ENCODE data around the gene PRDX3.

The PRDX3 gene

GRCh38 chr10:119165171-119166117 lies 13.2 kb downstream of the PRDX3 start, which contains the start of gene SFXN4:
Gene SFXN4, minus strand, starts transcription at chr10:119165714. Its CDS starts 67 bp downstream, at chr10:119165647.
- Histone ChIP-seq H3K4me1 (ENCODE audit: insufficient read depth, low read length) (peaks cover 45% of the 10 kb centered on the region), H3K4me2 (ENCODE audit: insufficient read depth, low read length) (peak within 1 kb of the TSS; percentile 83), H3K79me2 (ENCODE audit: insufficient read depth, low read length) (peaks cover 32% of the 10 kb centered on the region), H3K27ac (ENCODE audit: low read length) (peak within 1 kb of the TSS; percentile 86), H4K20me1 (ENCODE audit: insufficient read depth, low read length) (no peaks in the 10 kb centered on the region), H3K9me3 (ENCODE audit: insufficient read depth, low read length, severe bottlenecking) (no peaks in the 10 kb centered on the region), H3K4me3 (ENCODE audit: low read depth in 1 of 2, low read length in 2 of 2) (peak within 1 kb of the TSS; percentile 41 to 75), H2AFZ (ENCODE audit: low read depth, low read length) (peak within 1 kb of the TSS; percentile 84), H3K27me3 (ENCODE audit: insufficient read depth, low read length, poor library complexity) (no peaks in the 10 kb centered on the region), H3K36me3 (ENCODE audit: insufficient read depth, low read length) (peaks cover 70% of the 10 kb centered on the region), H3K9ac (ENCODE audit: low read depth, low read length) (peak within 1 kb of the TSS; percentile 82)
- DNase-seq (peak; percentile 81), ATAC-seq (ENCODE audit: insufficient read depth, low read depth) (peak; percentile 84)
- TF ChIP-seq EZH2 (IDR thresholded peaks at IDR 0.05; ENCODE audit: borderline replicate concordance, low read depth, low read length, severe bottlenecking) (no peak), CTCF (IDR thresholded peaks at IDR 0.05; ENCODE audit: borderline replicate concordance, extremely low read depth, low read length, poor library complexity, severe bottlenecking) (no peak)

DNA sequence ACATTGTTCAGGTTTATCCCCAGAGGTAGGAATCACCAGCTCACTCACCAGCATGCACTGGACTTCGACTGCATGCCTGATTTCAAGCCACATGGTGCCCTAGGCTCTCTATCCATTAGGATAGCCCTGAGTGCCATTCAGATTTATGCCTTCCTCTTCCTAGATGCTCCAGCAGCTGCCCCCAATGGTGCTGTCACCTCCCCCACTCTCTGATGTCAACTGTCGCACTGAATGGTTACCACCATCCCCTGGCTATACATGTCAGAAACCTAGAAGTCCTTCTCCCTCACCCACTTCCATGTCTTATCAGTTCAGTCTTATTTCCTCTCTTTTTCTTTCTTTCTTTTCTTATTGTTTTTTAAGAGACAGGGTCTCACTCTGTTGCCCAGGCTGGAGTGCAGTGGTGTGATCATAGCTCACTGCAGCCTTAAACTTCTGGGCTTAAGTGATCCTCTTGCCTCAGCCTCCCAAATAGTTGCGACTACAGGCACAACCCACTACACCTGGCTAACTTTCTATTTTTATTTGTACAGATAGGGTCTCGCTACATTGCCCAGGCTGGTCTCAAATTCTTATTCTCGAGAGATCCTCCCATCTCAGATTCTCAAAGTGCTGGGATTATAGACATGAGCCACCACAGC lies 16.0 kb downstream of the PRDX3 start:
- no peak for TF ChIP-seq EZH2 (IDR thresholded peaks at IDR 0.05; ENCODE audit: borderline replicate concordance, low read depth, low read length, severe bottlenecking)
- TF ChIP-seq CTCF (IDR thresholded peaks at IDR 0.05; ENCODE audit: borderline replicate concordance, extremely low read depth, low read length, poor library complexity, severe bottlenecking): no peak
- Histone ChIP-seq H3K9me3 (ENCODE audit: insufficient read depth, low read length, severe bottlenecking) (no peaks in the 10 kb centered on the region), H3K4me2 (ENCODE audit: insufficient read depth, low read length) (no peak overlapping the region), H3K4me1 (ENCODE audit: insufficient read depth, low read length) (peaks cover 45% of the 10 kb centered on the region), H3K36me3 (ENCODE audit: insufficient read depth, low read length) (peaks cover 66% of the 10 kb centered on the region), H3K27ac (ENCODE audit: low read length) (no peak overlapping the region), H3K27me3 (ENCODE audit: insufficient read depth, low read length, poor library complexity) (no peaks in the 10 kb centered on the region), H3K4me3 (ENCODE audit: low read depth in 1 of 2, low read length in 2 of 2) (no peak overlapping the region), H3K79me2 (ENCODE audit: insufficient read depth, low read length) (peaks cover 32% of the 10 kb centered on the region), H4K20me1 (ENCODE audit: insufficient read depth, low read length) (no peaks in the 10 kb centered on the region), H3K9ac (ENCODE audit: low read depth, low read length) (no peak overlapping the region), H2AFZ (ENCODE audit: low read depth, low read length) (no peak overlapping the region)
- DNase-seq (no peak), ATAC-seq (ENCODE audit: insufficient read depth, low read depth) (no peak)

DNA sequence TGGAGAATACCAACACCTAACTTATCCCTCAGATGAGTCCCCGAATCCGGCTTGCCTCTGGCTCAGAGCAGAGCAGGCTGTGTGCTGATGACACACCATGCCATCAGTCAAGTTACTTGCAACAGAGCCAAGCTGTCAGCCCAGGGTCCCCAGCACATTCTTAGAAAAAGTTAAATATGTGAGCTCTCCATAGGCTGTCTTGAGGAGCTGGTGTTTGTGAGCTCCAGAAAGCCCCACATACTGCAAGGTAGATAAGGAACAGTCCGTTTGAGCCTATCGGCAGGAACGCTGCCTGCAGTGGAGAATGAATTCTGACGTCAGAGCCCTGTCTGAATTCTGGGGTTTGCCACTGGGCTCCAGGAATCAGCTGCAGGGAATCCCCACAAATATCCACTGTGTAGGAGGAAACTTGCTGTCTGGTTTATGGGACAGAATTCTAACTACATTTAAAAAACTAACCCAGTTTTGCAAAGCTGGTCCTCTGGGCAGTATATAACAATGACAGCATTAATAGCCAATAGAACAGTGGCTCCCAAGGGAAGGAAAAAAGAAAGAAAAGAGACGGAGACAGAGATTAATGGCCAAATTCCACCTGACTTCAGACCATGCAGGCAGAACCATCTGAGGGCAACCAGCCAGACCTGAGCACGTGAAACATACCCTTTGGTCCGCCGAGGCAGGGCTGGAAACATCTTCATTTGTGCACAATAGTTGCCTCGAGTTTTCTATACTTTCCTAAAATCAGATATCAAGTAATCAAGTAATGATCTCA lies 16.7 kb downstream of the PRDX3 start:
- Histone ChIP-seq H4K20me1 (ENCODE audit: insufficient read depth, low read length) (no peaks in the 10 kb centered on the region), H3K4me1 (ENCODE audit: insufficient read depth, low read length) (peaks cover 39% of the 10 kb centered on the region), H2AFZ (ENCODE audit: low read depth, low read length) (no peak overlapping the region), H3K36me3 (ENCODE audit: insufficient read depth, low read length) (peaks cover 62% of the 10 kb centered on the region), H3K9ac (ENCODE audit: low read depth, low read length) (no peak overlapping the region), H3K27me3 (ENCODE audit: insufficient read depth, low read length, poor library complexity) (no peaks in the 10 kb centered on the region), H3K9me3 (ENCODE audit: insufficient read depth, low read length, severe bottlenecking) (no peaks in the 10 kb centered on the region), H3K79me2 (ENCODE audit: insufficient read depth, low read length) (peaks cover 32% of the 10 kb centered on the region), H3K27ac (ENCODE audit: low read length) (0 out of 2 replicates have a peak overlapping the region, but pooled peaks have one; percentile 49), H3K4me3 (ENCODE audit: low read depth in 1 of 2, low read length in 2 of 2) (no peak overlapping the region), H3K4me2 (ENCODE audit: insufficient read depth, low read length) (no peak overlapping the region; the same call in 1 of the 2 replicates)
- TF ChIP-seq CTCF (IDR thresholded peaks at IDR 0.05; ENCODE audit: borderline replicate concordance, extremely low read depth, low read length, poor library complexity, severe bottlenecking): no peak
- DNase-seq: no peak
- ATAC-seq (ENCODE audit: insufficient read depth, low read depth): no peak
